GM12891 (cell line): ENCODE measurements around the gene TDRD7.

Source experiments
- POLR2A ChIP-seq: IDR thresholded peaks from 2 replicates; pipeline ENCODE4 v1.6.1; 2011; ENCODE audit warnings: low read depth, low read length, control low read depth
- POLR2AphosphoS5 ChIP-seq: IDR thresholded peaks from 2 replicates; pipeline ENCODE4 v1.6.1; 2011; ENCODE audit warnings: low read depth, low read length, control low read depth
- POU2F2 ChIP-seq: IDR thresholded peaks from 2 replicates; pipeline ENCODE4 v1.6.1; 2011; ENCODE audit warnings: low read depth, mild to moderate bottlenecking, control low read depth, low read length, moderate library complexity
- TAF1 ChIP-seq: IDR thresholded peaks from 2 replicates; pipeline ENCODE4 v1.6.1; 2011; ENCODE audit warnings: low read depth, low read length, control low read depth

DNA sequence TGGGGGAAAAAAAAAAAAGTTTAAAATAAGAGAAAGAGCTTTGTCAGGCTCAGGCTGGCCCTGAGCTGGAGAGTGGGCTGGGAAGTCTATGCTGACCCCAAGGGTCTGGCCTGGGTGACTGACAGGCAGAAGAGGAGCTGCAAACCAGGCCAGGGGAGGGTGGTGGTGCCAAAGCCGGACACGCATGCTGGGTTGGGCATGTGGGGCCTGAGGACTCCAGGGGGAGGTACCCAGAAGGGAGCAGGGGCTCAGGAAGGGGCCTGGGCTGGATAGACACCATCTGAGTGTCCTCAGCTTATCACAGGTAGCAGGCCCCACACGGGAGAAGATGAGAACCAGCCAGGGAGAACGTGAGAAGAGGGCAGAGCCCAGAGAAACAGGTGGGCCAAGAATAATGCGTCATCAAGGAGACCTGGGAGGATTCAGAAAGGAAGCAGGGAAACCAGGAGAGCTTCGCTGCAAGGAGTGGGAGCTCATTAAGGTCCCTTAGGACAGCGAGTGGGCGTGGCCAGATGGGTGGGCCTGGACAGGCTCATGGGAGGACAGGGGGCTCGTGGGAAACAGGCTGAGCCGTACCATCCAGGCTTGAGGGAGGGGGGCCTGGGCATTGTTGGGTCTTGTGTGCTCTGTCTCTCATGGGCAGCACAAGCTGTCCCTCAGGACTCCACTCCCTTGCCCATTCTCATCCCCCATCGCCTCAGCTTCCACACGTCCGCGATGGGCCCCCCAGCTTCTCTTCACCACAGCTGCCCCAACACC, 105.6 kb downstream of the TDRD7 start:
- no peak for TF ChIP-seq POLR2AphosphoS5
- no peak for TF ChIP-seq POLR2A
- TF ChIP-seq POU2F2: no peak
- TF ChIP-seq TAF1: no peak
